ENCODE results near the gene CFAP97. TPM values are rescaled to one million over a fixed set of nuclear protein-coding genes. Genes with fewer than 3 reads are reported as not detected.

Gene CFAP97
- total and polyA plus RNA-seq, 9 of the 15 experiments (the other 6 are each of a cell fraction or from before 2014, with no cell fraction given), result 17.3 to 57.8 (median 44.4) TPM

GRCh38 chr4:185203486-185204237 lies at the start of gene CFAP97 (continued):
- TF ChIP-seq ETS1 (conservative IDR thresholded peaks at IDR 0.05; ENCODE audit: control insufficient read depth, low read depth, low read length) (0 out of 2 replicates have a peak, but pooled peaks have one; percentile 43), ZNF830 (CRISPR knock-in tag; IDR thresholded peaks at IDR 0.05) (no peak), ZNF408 (CRISPR knock-in tag; IDR thresholded peaks at IDR 0.05; ENCODE audit: low read depth) (no peak), HOMEZ (CRISPR knock-in tag; IDR thresholded peaks at IDR 0.05) (no peak), BCLAF1 (IDR thresholded peaks at IDR 0.05; ENCODE audit: borderline replicate concordance in 1 of 2, control insufficient read depth in 1 of 2, low read depth in 2 of 2, low read length in 1 of 2) (no peak), TARDBP (IDR thresholded peaks at IDR 0.05) (no peak), SRSF7 (optimal IDR thresholded peaks at IDR 0.05; ENCODE audit: low read depth, low read length) (no peak), HES1 (IDR thresholded peaks at IDR 0.05; ENCODE audit: low read depth) (no peak), CLOCK (CRISPR knock-in tag; IDR thresholded peaks at IDR 0.05; ENCODE audit: borderline replicate concordance) (no peak), ZNF431 (CRISPR knock-in tag; IDR thresholded peaks at IDR 0.05) (no peak), GTF2E2 (tag; IDR thresholded peaks at IDR 0.05) (no peak), SMAD2 (IDR thresholded peaks at IDR 0.05; ENCODE audit: low read depth, low read length) (no peak)
